Cardiac fibroblast (primary cell): ENCODE data around the gene RPL10.

ENCODE experiments used
- DNase-seq, 2 donors: peaks; one replicate each; pipeline versions ENCODE4 v3.0.0 to v3.0.0-alpha.2; 2010; ENCODE audit warnings: low read depth in 2 of 2
- H3K4me3 ChIP-seq, 2 donors: replicated peaks in 1 of 2; 1 replicate in 1 of 2; 2 replicates in 1 of 2; pipeline ENCODE4 v1.5.1; 2011; ENCODE audit warnings: low read depth in 2 of 2, low read length in 2 of 2, mild to moderate bottlenecking in 2 of 2, moderate library complexity in 1 of 2
- CTCF ChIP-seq: IDR thresholded peaks from one replicate; pipeline ENCODE4 v1.5.1; 2011; ENCODE audit warnings: low read depth, mild to moderate bottlenecking, low read length, inconsistent platforms

RPL10 gene

DNA sequence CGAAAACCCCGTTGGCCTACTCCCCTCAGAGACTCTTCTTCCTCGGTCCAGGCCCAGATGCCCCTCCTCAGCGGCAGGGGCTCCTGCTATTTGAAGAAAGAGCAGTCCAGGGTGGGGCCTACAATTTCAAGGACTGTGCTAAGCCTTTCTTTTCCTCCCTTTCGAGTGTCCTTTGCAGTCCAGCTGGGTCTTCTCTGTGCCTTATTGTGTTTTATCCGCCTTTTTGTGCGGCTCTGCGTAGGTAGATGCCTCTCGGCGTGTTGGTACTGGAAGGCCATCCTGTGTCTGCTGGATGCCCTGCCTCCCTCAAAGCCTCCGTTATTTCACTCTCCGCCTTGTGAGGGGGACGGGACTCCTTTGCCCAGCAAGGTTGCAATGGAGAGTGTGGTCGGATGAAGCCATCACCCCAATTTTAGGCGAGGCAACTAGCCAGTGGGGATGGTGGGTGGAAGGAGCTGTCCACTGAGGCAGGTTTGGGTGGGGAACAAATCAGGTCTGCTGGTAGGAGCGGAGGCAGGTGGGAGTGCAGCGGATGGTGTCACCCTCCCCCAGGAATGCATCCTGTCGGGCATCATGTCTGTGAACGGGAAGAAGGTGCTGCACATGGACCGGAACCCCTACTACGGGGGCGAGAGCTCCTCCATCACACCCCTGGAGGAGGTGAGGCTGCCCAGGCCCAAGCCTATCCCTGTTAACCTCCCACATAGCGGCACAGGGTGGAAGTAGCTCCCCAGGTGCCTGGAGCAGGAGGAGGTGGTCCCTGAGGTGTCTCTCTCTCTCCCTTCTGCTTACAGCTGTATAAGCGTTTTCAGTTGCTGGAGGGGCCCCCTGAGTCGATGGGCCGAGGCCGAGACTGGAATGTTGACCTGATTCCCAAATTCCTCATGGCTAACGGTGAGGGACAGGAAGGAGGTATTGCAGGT is 40.1 kb downstream of the RPL10 start:
- H3K4me3 ChIP-seq: peak overlapping the region; percentile 67 to 70
- no peak for TF ChIP-seq CTCF
- no peak for DNase-seq

GRCh38 chrX:154439841-154440240 is 41.7 kb downstream of the RPL10 start:
- DNase-seq: no peak
- TF ChIP-seq CTCF: no peak
- no peak overlapping the region for H3K4me3 ChIP-seq

- no peak for DNase-seq
- TF ChIP-seq CTCF: no peak
- H3K4me3 ChIP-seq: no peak overlapping the region
These were observed 42.6 kb downstream of the RPL10 start for GRCh38 chrX:154440623-154441357.

DNA sequence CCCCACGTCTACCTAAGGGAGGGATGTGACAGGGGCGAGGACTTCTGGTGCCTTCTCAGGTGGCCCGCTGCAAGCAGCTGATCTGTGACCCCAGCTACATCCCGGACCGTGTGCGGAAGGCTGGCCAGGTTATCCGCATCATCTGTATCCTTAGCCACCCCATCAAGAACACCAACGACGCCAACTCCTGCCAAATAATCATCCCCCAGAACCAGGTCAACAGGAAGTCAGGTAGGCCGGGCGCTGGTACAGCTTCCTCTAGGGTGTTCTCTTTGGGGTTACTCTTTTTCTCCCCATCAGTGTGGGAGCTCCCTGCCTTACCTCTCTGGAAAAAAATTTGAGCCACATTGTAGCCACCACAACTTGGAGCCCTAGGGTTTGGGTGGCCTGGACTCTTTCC is 43.4 kb downstream of the RPL10 start:
- TF ChIP-seq CTCF: no peak
- DNase-seq: no peak
- H3K4me3 ChIP-seq: no peak overlapping the region

- no peak overlapping the region for H3K4me3 ChIP-seq
- no peak for DNase-seq
- no peak for TF ChIP-seq CTCF
These were observed 44.0 kb downstream of the RPL10 start for GRCh38 chrX:154441984-154442707.

- H3K4me3 ChIP-seq: peak overlapping the region; percentile 26 to 33
- no peak for DNase-seq
- TF ChIP-seq CTCF: no peak
These were observed 45.3 kb downstream of the RPL10 start for GRCh38 chrX:154443479-154443910.
